Transverse colon (tissue), 4 donors: ENCODE data around the gene BCL2L1.

ENCODE experiments used
- POLR2A ChIP-seq: fragments of 450-650 bp; IDR thresholded peaks from one replicate; pipeline ENCODE4 v1.6.1; 2016; ENCODE audit warnings: antibody characterized with exemption, mild to moderate bottlenecking, moderate library complexity
- POLR2AphosphoS5 ChIP-seq, 3 donors: sonication (generic); formaldehyde crosslinking; IDR thresholded peaks; one replicate each; pipeline ENCODE4 v1.6.1; 2016; ENCODE audit warnings: antibody characterized with exemption in 3 of 3
- TF ChIP-seq, protein P1 (sequence below), 5 experiments: fragments of 200-600 bp in 3 of 5; fragments of 450-650 bp in 2 of 5; sonication (generic) in 3 of 5; IDR thresholded peaks; 1 replicate in 2 of 5; 2 replicates in 3 of 5; pipeline ENCODE4 v1.5.1; 2016 to 2017; ENCODE audit warnings: antibody characterized with exemption in 5 of 5, inconsistent platforms in 3 of 5, mild to moderate bottlenecking in 2 of 5, moderate library complexity in 1 of 5

DNA sequence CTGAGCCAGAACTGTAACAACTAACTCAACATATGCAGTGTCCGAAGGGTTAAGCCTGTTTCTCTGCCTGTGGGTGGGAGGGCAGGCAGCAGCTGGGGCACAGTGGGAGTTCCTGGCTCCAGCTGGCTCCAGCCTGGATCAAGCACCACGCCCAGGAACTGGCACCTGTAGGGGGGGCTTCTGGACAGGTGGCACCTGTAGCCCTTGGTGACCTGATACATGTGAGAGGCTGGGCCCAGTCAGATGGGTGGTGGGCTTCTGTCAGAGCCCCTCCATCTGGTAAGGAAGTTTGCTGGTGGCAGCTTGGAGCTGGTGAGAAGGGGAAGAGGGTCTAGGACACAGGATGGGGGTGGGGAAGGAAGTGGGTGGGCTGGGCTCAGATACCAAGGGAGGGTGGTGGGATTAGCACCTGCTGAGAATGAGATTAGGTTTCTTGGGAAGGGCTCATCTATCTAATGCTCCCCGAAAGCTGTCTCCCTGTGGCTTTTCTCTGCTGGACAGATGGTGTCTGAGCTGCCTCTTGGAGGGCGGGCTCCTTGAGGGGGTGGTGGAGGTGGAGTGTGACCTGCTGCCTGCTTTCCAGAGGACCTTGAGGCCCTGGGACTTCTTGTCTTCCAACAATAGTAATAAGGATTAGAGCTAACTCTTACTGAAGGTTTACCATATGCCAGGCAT is 28.5 kb downstream of the BCL2L1 start:
- TF ChIP-seq POLR2A (no peak), POLR2AphosphoS5 (IDR thresholded peaks at IDR 0.05) (no peak)
- TF ChIP-seq, protein P1, sequence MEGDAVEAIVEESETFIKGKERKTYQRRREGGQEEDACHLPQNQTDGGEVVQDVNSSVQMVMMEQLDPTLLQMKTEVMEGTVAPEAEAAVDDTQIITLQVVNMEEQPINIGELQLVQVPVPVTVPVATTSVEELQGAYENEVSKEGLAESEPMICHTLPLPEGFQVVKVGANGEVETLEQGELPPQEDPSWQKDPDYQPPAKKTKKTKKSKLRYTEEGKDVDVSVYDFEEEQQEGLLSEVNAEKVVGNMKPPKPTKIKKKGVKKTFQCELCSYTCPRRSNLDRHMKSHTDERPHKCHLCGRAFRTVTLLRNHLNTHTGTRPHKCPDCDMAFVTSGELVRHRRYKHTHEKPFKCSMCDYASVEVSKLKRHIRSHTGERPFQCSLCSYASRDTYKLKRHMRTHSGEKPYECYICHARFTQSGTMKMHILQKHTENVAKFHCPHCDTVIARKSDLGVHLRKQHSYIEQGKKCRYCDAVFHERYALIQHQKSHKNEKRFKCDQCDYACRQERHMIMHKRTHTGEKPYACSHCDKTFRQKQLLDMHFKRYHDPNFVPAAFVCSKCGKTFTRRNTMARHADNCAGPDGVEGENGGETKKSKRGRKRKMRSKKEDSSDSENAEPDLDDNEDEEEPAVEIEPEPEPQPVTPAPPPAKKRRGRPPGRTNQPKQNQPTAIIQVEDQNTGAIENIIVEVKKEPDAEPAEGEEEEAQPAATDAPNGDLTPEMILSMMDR (IDR thresholded peaks at IDR 0.05) = no peak
